Right renal pelvis (tissue), 4 donors: ENCODE results near the gene PNLDC1. TPM values are rescaled to one million over a fixed set of nuclear protein-coding genes. Genes with fewer than 3 reads are reported as not detected.
"Not testable (repeated sequence)": the region's sequence is repeated elsewhere in the genome, so short reads cannot be mapped to it uniquely, and the experiment has no call there.

Experiments
- DNase-seq, 4 donors: peaks; one replicate each; pipeline ENCODE4 v3.0.0-alpha.2; 2013; ENCODE audit warnings: low read depth in 4 of 4, low spot score in 3 of 4, missing footprints in 1 of 4
- polyA plus RNA-seq, 4 donors: library from polyadenylated mRNA; unstranded; fragments of 120-200 nt; gene quantifications; one replicate each; pipeline ENCODE4 v1.2.1, GENCODE V29; 2013; ENCODE audit not compliant: insufficient read length in 4 of 4

PNLDC1 gene
- polyA plus RNA-seq, 4 donors: 0.25 to 1.3 (median 0.35) TPM

DNA sequence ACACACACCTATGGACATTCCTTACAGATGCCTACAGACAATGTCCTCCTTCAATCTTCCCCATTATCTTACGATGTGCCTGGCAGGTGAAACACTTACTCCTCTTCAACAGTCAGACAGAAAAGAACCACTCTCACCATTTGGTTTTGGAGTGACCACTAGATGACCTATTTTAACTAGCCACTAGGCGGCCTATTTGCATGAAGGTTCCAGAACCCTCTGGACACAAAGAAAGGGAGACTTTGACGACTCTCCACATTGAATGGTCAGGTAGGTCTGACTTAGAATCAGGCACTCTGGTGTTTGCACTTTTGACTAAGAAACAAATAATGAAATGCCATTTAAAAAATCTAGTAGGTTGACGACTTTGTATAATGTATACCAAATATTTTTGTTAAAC is 42.0 kb downstream of the PNLDC1 start:
- no peak for DNase-seq

GRCh38 chr6:159844737-159845645 is 44.9 kb downstream of the PNLDC1 start:
- DNase-seq: no peak

- not testable (repeated sequence) for DNase-seq
These were observed 48.5 kb downstream of the PNLDC1 start for GRCh38 chr6:159848552-159848951.

GRCh38 chr6:159849851-159850250 is 49.8 kb downstream of the PNLDC1 start:
- DNase-seq: not testable (repeated sequence)

GRCh38 chr6:159852877-159853276 is 52.8 kb downstream of the PNLDC1 start:
- DNase-seq: no peak

- no peak for DNase-seq
These were observed 53.7 kb downstream of the PNLDC1 start for GRCh38 chr6:159853754-159854153.

- no peak for DNase-seq
These were observed 54.9 kb downstream of the PNLDC1 start for GRCh38 chr6:159854959-159855358.

DNA sequence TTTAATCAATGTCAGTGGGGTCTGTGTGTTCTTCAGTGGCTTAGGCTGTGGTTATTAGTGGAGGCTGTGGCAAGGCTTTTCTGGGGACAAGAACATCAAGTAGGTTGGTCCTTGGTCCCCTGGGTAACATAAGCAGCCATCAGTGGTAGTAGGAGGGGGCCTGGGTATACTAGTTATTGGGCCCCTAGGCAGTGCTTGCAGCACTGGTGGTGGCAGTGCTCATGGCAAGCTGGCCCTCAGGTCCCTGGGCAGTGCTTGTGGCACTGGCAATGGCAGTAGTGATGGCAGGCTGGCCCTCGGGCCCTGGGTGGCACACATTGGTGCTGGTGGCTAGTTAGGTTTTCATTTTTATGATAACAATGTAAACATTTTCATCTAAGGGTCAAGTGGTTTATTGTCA is 58.2 kb downstream of the PNLDC1 start:
- no peak for DNase-seq

GRCh38 chr6:159860482-159860881 is 60.4 kb downstream of the PNLDC1 start:
- no peak for DNase-seq

DNA sequence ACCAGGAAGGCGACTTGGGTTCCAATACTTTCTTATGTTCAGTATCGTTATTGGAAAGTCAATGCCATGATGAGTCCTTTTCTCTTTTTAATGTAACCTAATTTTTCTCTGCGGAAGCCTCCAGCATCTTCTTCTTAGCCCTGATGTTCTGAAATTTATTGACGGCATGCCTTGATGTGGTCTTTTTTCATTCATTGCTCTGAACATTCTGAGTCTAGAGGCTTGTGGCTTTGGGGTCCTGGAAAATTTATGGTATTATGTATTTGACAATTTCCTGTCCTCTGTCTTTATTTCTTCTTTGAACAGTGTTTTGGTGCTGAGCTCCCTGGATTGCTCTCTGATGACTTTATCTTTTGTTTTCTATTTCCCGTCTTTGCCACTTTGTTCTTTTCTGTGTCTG is 62.0 kb downstream of the PNLDC1 start:
- no peak for DNase-seq

GRCh38 chr6:159863341-159863740 is 63.3 kb downstream of the PNLDC1 start:
- peak; percentile 47 to 64 (median 54) for DNase-seq

- no peak for DNase-seq
These were observed 65.3 kb downstream of the PNLDC1 start for GRCh38 chr6:159865226-159865920.

DNA sequence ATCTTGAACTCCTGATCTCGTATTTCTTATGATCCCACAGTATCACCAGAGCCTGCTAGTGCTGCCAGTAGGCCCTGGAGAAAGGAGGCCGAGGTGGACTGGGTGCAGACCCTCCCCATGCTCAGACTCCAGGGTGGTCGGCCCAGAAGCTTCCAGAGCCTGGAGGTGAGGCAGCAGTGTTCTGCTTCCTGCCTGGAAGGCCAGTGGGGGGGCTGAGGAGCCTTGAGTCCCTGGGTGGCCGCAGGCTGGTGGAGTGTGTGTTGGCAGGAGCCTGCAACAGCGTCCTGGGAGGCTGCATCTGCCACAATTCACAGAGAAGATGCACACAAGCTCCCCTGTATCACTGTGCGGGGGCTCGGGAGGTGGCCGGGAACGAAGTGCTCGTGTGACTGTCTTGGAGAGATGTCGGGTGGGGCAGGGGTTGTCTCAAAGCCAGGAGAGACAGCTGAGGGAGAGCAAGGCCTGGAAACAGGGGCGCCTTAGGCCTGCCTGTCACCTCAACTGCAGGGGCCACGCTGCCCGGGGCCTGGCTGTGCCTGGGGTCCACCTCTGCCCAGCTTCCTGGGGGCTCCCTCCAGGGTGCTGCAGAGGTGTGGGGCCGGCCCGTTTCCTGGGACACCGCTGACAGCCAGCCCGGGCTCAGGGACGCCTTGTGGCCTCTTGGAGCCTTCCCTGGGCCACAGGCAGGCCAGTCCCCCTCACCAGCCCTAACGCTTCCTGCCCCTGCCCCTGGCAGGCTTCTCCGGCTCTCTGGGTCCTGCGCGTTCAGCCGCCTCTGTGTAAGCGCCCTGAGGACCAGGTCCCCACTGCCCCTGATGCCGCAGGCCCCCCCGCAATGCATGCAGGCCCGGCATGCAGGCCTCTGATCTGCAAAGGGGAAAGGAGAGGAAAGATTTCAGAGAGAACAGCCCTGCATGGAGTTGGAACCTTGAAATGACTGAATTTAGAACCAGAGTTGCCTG is 66.5 kb downstream of the PNLDC1 start:
- DNase-seq: no peak

Other genes with a start within 250 kb of the PNLDC1 start
- 100 to 1,000 TPM; 110 to 126 (median 119) TPM for gene SOD2, start 107.0 kb upstream of the PNLDC1 start, polyA plus RNA-seq
- gene WTAP, start 72.8 kb upstream of the PNLDC1 start, polyA plus RNA-seq: 100 to 1,000 TPM; 112 to 148 (median 141) TPM
- gene ACAT2, start 38.2 kb upstream of the PNLDC1 start, polyA plus RNA-seq: 10 to 100 TPM; 44.0 to 56.8 (median 48.8) TPM
- 100 to 1,000 TPM; 253 to 279 (median 268) TPM for gene TCP1, start 10.7 kb upstream of the PNLDC1 start, polyA plus RNA-seq
- 10 to 100 TPM; 67.3 to 77.0 (median 67.5) TPM for gene MRPL18, start 9.8 kb upstream of the PNLDC1 start, polyA plus RNA-seq
- under 1 TPM in 3 of 4 donors, not detected in 1; 0.03 TPM for gene MAS1, start 90.7 kb downstream of the PNLDC1 start, polyA plus RNA-seq
- gene IGF2R, start 168.8 kb downstream of the PNLDC1 start, polyA plus RNA-seq: 10 to 100 TPM; 55.1 to 59.1 (median 57.3) TPM